PFSK-1 (cell line): ENCODE results near the gene CEACAM19.

ENCODE experiments used
- FOXP2 ChIP-seq: optimal IDR thresholded peaks from 2 replicates; pipeline ENCODE3; 2011; ENCODE audit warnings: borderline replicate concordance, control low read depth, inconsistent platforms; ENCODE audit not compliant: insufficient read depth; ENCODE audit errors: extremely low read length, extremely low read depth
- POLR2AphosphoS5 ChIP-seq: IDR thresholded peaks from 2 replicates; pipeline ENCODE4 v1.6.1; 2012; ENCODE audit warnings: low read depth, mild to moderate bottlenecking, control low read depth, low read length, moderate library complexity
- REST ChIP-seq, 2 experiments: IDR thresholded peaks; 2 replicates each; pipeline versions ENCODE4 v1.6.1 to v1.8.0; 2011 to 2012; ENCODE audit warnings: low read depth in 2 of 2, low read length in 2 of 2, control low read depth in 1 of 2, inconsistent platforms in 1 of 2, mild to moderate bottlenecking in 1 of 2, moderate library complexity in 1 of 2; ENCODE audit not compliant: insufficient read depth in 1 of 2
- SIN3A ChIP-seq: IDR thresholded peaks from 2 replicates; pipeline ENCODE4 v1.6.1; 2012; ENCODE audit warnings: mild to moderate bottlenecking, low read length, moderate library complexity, borderline replicate concordance; ENCODE audit not compliant: insufficient read depth
- TAF1 ChIP-seq: IDR thresholded peaks from 2 replicates; pipeline ENCODE4 v1.6.1; 2012; ENCODE audit warnings: low read length, control low read depth, borderline replicate concordance; ENCODE audit not compliant: insufficient read depth

GRCh38 chr19:44628793-44629192, 42.5 kb upstream of the CEACAM19 start:
- TF ChIP-seq POLR2AphosphoS5 = no peak
- no peak for TF ChIP-seq REST (IDR thresholded peaks at IDR 0.05; ENCODE audit: insufficient read depth in 1 of 2, low read depth in 2 of 2, low read length in 2 of 2)
- TF ChIP-seq TAF1 = no peak
- no peak for TF ChIP-seq SIN3A
- TF ChIP-seq FOXP2 = no peak
